Measurements from ENCODE around the gene CHRNA1.

GRCh38 chr2:174766271-174766670 is 2.0 kb upstream of the CHRNA1 start:
- TF ChIP-seq POLR2A (IDR thresholded peaks at IDR 0.05) (no peak), POLR2AphosphoS5 (IDR thresholded peaks at IDR 0.05) (no peak), EP300 (IDR thresholded peaks at IDR 0.05) (no peak)
- TF ChIP-seq, protein P1, sequence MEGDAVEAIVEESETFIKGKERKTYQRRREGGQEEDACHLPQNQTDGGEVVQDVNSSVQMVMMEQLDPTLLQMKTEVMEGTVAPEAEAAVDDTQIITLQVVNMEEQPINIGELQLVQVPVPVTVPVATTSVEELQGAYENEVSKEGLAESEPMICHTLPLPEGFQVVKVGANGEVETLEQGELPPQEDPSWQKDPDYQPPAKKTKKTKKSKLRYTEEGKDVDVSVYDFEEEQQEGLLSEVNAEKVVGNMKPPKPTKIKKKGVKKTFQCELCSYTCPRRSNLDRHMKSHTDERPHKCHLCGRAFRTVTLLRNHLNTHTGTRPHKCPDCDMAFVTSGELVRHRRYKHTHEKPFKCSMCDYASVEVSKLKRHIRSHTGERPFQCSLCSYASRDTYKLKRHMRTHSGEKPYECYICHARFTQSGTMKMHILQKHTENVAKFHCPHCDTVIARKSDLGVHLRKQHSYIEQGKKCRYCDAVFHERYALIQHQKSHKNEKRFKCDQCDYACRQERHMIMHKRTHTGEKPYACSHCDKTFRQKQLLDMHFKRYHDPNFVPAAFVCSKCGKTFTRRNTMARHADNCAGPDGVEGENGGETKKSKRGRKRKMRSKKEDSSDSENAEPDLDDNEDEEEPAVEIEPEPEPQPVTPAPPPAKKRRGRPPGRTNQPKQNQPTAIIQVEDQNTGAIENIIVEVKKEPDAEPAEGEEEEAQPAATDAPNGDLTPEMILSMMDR (IDR thresholded peaks at IDR 0.05) = no peak
